Hepatocyte (in vitro differentiated cells): ENCODE results near the gene AMPH.

Experiments
- EZH2 ChIP-seq: fragments of 200-600 bp; sonication (generic); IDR thresholded peaks from 2 replicates; pipeline ENCODE4 v1.6.1; 2016; ENCODE audit warnings: antibody characterized with exemption, mild to moderate bottlenecking, borderline replicate concordance
- EZH2phosphoT487 ChIP-seq: fragments of 200-600 bp; sonication (generic); IDR thresholded peaks from one replicate; pipeline ENCODE4 v1.6.1; 2018; ENCODE audit warnings: antibody characterized with exemption, mild to moderate bottlenecking, low read depth, moderate library complexity; ENCODE audit not compliant: unreplicated experiment, severe bottlenecking
- TF ChIP-seq, protein P1 (sequence below): fragments of 200-600 bp; sonication (generic); IDR thresholded peaks from 2 replicates; pipeline ENCODE4 v1.5.1; 2016; ENCODE audit warnings: antibody characterized with exemption, mild to moderate bottlenecking; ENCODE audit not compliant: poor library complexity

DNA sequence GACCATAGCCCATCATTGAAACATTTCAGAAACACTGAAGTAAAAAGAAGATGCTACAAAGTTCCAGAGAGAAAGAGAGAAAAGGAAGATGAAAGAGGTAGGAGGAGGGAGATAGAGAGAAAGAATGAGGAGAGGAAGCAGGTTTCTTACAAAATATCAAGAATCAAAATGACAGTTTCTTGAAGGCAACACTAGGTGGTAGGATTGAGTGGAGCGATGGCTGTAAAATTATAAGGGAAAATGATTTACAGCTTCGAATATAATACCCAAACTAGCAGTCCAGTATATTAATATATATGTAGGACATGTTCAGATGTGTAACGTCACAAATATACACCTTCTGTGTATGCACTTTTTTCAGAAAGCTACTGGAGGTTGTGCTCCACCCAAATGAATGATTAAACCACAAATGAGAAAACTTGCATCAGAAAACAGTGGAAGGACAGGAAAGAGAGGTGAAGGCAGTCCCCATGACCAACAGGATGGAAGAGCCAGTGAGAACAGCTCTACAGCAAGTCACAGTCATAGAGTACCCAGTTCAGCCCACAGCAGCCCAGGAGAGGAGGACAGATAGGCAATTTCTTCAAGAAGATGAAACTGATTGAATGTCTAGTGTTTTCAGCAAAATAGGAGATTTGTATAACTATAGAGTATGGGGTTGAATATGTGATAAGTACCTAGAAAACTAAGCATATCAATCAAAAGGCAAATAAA lies 206.3 kb downstream of the AMPH start:
- TF ChIP-seq, protein P1, sequence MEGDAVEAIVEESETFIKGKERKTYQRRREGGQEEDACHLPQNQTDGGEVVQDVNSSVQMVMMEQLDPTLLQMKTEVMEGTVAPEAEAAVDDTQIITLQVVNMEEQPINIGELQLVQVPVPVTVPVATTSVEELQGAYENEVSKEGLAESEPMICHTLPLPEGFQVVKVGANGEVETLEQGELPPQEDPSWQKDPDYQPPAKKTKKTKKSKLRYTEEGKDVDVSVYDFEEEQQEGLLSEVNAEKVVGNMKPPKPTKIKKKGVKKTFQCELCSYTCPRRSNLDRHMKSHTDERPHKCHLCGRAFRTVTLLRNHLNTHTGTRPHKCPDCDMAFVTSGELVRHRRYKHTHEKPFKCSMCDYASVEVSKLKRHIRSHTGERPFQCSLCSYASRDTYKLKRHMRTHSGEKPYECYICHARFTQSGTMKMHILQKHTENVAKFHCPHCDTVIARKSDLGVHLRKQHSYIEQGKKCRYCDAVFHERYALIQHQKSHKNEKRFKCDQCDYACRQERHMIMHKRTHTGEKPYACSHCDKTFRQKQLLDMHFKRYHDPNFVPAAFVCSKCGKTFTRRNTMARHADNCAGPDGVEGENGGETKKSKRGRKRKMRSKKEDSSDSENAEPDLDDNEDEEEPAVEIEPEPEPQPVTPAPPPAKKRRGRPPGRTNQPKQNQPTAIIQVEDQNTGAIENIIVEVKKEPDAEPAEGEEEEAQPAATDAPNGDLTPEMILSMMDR: no peak
- no peak for TF ChIP-seq EZH2phosphoT487
- no peak for TF ChIP-seq EZH2
